ENCODE measurements around the gene SYNDIG1. TPM values are rescaled to one million over a fixed set of nuclear protein-coding genes. Genes with fewer than 3 reads are reported as not detected.

SYNDIG1 gene
- total and polyA plus RNA-seq, 2 of the 4 experiments (the other 2 are of a cell fraction), result not detected

GRCh38 chr20:24518515-24518914 is 49.1 kb downstream of the SYNDIG1 start:
- Histone ChIP-seq H4K91ac (ENCODE audit: insufficient read depth, low read depth, low read length) (no peak overlapping the region), H3K4me3 (ENCODE audit: insufficient read depth, low read depth, low read length) (no peak overlapping the region), H3K27me3 (ENCODE audit: control insufficient read depth, insufficient read depth, low read length) (no peaks in the 10 kb centered on the region), H3K23ac (ENCODE audit: low read depth, low read length) (no peak overlapping the region), H2BK15ac (ENCODE audit: low read depth, low read length) (no peak overlapping the region), H4K20me1 (ENCODE audit: insufficient read depth, low read length) (no peaks in the 10 kb centered on the region), H3K18ac (ENCODE audit: low read depth, low read length) (no peak overlapping the region), H3K4me1 (ENCODE audit: control insufficient read depth, insufficient read depth, low read length) (no peaks in the 10 kb centered on the region), H4K8ac (ENCODE audit: low read depth in 2 of 2, low read length in 2 of 2) (no peak overlapping the region), H2AK5ac (ENCODE audit: low read depth, low read length) (no peak overlapping the region), H3K56ac (ENCODE audit: extremely low read depth, insufficient read depth, low read length) (no peak overlapping the region), H2BK120ac (ENCODE audit: low read depth, low read length) (no peak overlapping the region), H3K9ac (ENCODE audit: low read depth, low read length) (no peak overlapping the region), H2AFZ (replicated peaks; ENCODE audit: low read length, poor library complexity) (no peak overlapping the region), H2BK5ac (ENCODE audit: low read depth, low read length, poor library complexity, severe bottlenecking) (no peak overlapping the region), H3K79me1 (ENCODE audit: low read depth in 1 of 2, low read length in 2 of 2) (no peaks in the 10 kb centered on the region), H3K27ac (ENCODE audit: insufficient read depth, low read length) (no peak overlapping the region), H2AK9ac (replicated peaks; ENCODE audit: low read depth, low read length, poor library complexity) (no peak overlapping the region), H3K9me1 (ENCODE audit: insufficient read depth, low read length) (no peaks in the 10 kb centered on the region), H3K9me3 (ENCODE audit: control insufficient read depth, insufficient read depth, low read length) (no peaks in the 10 kb centered on the region), H3K36me3 (ENCODE audit: control insufficient read depth, insufficient read depth, low read length) (no peaks in the 10 kb centered on the region), H2BK20ac (ENCODE audit: low read depth, low read length) (no peak overlapping the region), H3K4ac (ENCODE audit: low read depth, low read length) (no peak overlapping the region), H3K4me2 (ENCODE audit: low read depth, low read length) (no peak overlapping the region), H4K5ac (ENCODE audit: low read depth, low read length) (no peak overlapping the region), H3K14ac (replicated peaks; ENCODE audit: low read depth, low read length) (no peak overlapping the region)
- in situ Hi-C loops (cut with MboI; ENCODE audit: low sequenced_read_pairs), result no loop called here
- TF ChIP-seq RCOR1 (IDR thresholded peaks at IDR 0.05; ENCODE audit: insufficient replicate concordance, low read length) (no peak), BHLHE40 (IDR thresholded peaks at IDR 0.05; ENCODE audit: low read depth, low read length) (no peak), RFX5 (IDR thresholded peaks at IDR 0.05; ENCODE audit: low read depth, low read length) (no peak), NFE2L2 (IDR thresholded peaks at IDR 0.05; ENCODE audit: low read depth, low read length) (no peak), MXI1 (IDR thresholded peaks at IDR 0.05; ENCODE audit: borderline replicate concordance, low read depth, low read length) (no peak), SMC3 (IDR thresholded peaks at IDR 0.05; ENCODE audit: low read depth, low read length) (no peak), MAZ (IDR thresholded peaks at IDR 0.05; ENCODE audit: borderline replicate concordance, low read depth, low read length) (no peak), MAFK (IDR thresholded peaks at IDR 0.05; ENCODE audit: low read depth, low read length) (no peak), POLR2A (IDR thresholded peaks at IDR 0.05; ENCODE audit: low read depth, low read length) (no peak), CEBPB (IDR thresholded peaks at IDR 0.05; ENCODE audit: low read depth, low read length) (no peak), ELK1 (IDR thresholded peaks at IDR 0.05; ENCODE audit: borderline replicate concordance, low read depth, low read length) (no peak), RAD21 (IDR thresholded peaks at IDR 0.05; ENCODE audit: low read length) (no peak), FOS (IDR thresholded peaks at IDR 0.05; ENCODE audit: low read depth, low read length) (no peak), CHD1 (IDR thresholded peaks at IDR 0.05; ENCODE audit: low read depth, low read length) (no peak)
- TF ChIP-seq, protein P1, sequence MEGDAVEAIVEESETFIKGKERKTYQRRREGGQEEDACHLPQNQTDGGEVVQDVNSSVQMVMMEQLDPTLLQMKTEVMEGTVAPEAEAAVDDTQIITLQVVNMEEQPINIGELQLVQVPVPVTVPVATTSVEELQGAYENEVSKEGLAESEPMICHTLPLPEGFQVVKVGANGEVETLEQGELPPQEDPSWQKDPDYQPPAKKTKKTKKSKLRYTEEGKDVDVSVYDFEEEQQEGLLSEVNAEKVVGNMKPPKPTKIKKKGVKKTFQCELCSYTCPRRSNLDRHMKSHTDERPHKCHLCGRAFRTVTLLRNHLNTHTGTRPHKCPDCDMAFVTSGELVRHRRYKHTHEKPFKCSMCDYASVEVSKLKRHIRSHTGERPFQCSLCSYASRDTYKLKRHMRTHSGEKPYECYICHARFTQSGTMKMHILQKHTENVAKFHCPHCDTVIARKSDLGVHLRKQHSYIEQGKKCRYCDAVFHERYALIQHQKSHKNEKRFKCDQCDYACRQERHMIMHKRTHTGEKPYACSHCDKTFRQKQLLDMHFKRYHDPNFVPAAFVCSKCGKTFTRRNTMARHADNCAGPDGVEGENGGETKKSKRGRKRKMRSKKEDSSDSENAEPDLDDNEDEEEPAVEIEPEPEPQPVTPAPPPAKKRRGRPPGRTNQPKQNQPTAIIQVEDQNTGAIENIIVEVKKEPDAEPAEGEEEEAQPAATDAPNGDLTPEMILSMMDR (conservative IDR thresholded peaks at IDR 0.05; ENCODE audit: low read depth, low read length), result no peak
- TF ChIP-seq, protein P2, sequence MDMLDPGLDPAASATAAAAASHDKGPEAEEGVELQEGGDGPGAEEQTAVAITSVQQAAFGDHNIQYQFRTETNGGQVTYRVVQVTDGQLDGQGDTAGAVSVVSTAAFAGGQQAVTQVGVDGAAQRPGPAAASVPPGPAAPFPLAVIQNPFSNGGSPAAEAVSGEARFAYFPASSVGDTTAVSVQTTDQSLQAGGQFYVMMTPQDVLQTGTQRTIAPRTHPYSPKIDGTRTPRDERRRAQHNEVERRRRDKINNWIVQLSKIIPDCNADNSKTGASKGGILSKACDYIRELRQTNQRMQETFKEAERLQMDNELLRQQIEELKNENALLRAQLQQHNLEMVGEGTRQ (IDR thresholded peaks at IDR 0.05; ENCODE audit: low read depth, low read length), result no peak
- ChIA-PET CTCF (no interaction called here), POLR2A (ENCODE audit: unreplicated experiment) (no interaction called here)
- intact Hi-C loops (cut with micrococcal nuclease), result no loop called here
- DNase-seq (no peak), ATAC-seq (ENCODE audit: low read depth) (no peak)
- BruUV-seq (replicated peaks), result no TSS peak
- no CpG with 5 or more reads among the region's 6 CpGs for WGBS, 2 experiments (ENCODE audit: extremely low coverage in 2 of 2, insufficient read length in 1 of 2)
- dilution Hi-C loops (cut with HindIII; ENCODE audit: low sequenced_read_pairs, unreplicated experiment), result no loop called here

All from IMR-90 (cell line).